IPS-15b (cell line): ENCODE measurements around the gene DIP2C.
"Not testable (repeated sequence)": the region's sequence is repeated elsewhere in the genome, so short reads cannot be mapped to it uniquely, and the experiment has no call there.

Source experiments
- H3K27me3 ChIP-seq: one replicate; pipeline ENCODE4 v1.6.1; 2013; ENCODE audit warnings: low read length; ENCODE audit not compliant: control insufficient read depth, insufficient read depth
- H3K36me3 ChIP-seq: one replicate; pipeline ENCODE4 v1.6.1; 2013; ENCODE audit warnings: low read length; ENCODE audit not compliant: control insufficient read depth, insufficient read depth
- H3K4me1 ChIP-seq: one replicate; pipeline ENCODE4 v1.6.1; 2013; ENCODE audit warnings: mild to moderate bottlenecking, low read length; ENCODE audit not compliant: control insufficient read depth, insufficient read depth
- H3K4me3 ChIP-seq: one replicate; pipeline ENCODE4 v1.5.1; 2013; ENCODE audit warnings: low read depth, low read length
- H3K9ac ChIP-seq: one replicate; pipeline ENCODE4 v1.6.1; 2013; ENCODE audit warnings: low read depth, mild to moderate bottlenecking, low read length
- H3K9me3 ChIP-seq: one replicate; pipeline ENCODE4 v1.6.1; 2013; ENCODE audit warnings: mild to moderate bottlenecking, low read length; ENCODE audit not compliant: control insufficient read depth, insufficient read depth

The DIP2C gene

GRCh38 chr10:368579-369220 lies 320.8 kb downstream of the DIP2C start:
- Histone ChIP-seq H3K27me3 (no peaks in the 10 kb centered on the region), H3K36me3 (peaks cover 10% of the 10 kb centered on the region), H3K4me3 (no peak overlapping the region), H3K4me1 (no peaks in the 10 kb centered on the region), H3K9me3 (no peaks in the 10 kb centered on the region), H3K9ac (no peak overlapping the region)

- not testable (repeated sequence) for H3K9me3 ChIP-seq, H3K36me3 ChIP-seq, H3K27me3 ChIP-seq, H3K4me3 ChIP-seq, H3K9ac ChIP-seq, H3K4me1 ChIP-seq
These were observed 321.4 kb downstream of the DIP2C start for GRCh38 chr10:368107-368506.

- Histone ChIP-seq H3K4me3 (no peak overlapping the region), H3K9me3 (no peaks in the 10 kb centered on the region), H3K27me3 (no peaks in the 10 kb centered on the region), H3K9ac (no peak overlapping the region), H3K4me1 (no peaks in the 10 kb centered on the region), H3K36me3 (peaks cover 10% of the 10 kb centered on the region)
These were observed 321.8 kb downstream of the DIP2C start for GRCh38 chr10:367636-368035.

GRCh38 chr10:366186-366585 lies 323.3 kb downstream of the DIP2C start:
- Histone ChIP-seq H3K27me3 (no peaks in the 10 kb centered on the region), H3K4me1 (no peaks in the 10 kb centered on the region), H3K9ac (no peak overlapping the region), H3K4me3 (no peak overlapping the region), H3K36me3 (peaks cover 10% of the 10 kb centered on the region), H3K9me3 (no peaks in the 10 kb centered on the region)

GRCh38 chr10:364267-364775 lies 325.1 kb downstream of the DIP2C start:
- Histone ChIP-seq H3K9ac (no peak overlapping the region), H3K27me3 (no peaks in the 10 kb centered on the region)

GRCh38 chr10:363152-363551 lies 326.3 kb downstream of the DIP2C start:
- no peaks in the 10 kb centered on the region for H3K4me1 ChIP-seq
- H3K36me3 ChIP-seq: peaks cover 4% of the 10 kb centered on the region
- no peak overlapping the region for H3K4me3 ChIP-seq
- H3K9ac ChIP-seq: no peak overlapping the region
- H3K9me3 ChIP-seq: no peaks in the 10 kb centered on the region
- no peaks in the 10 kb centered on the region for H3K27me3 ChIP-seq

More at GRCh38 chr10:364267-364775, 325.1 kb downstream of the DIP2C start:
- no peak overlapping the region for H3K4me3 ChIP-seq
- no peaks in the 10 kb centered on the region for H3K9me3 ChIP-seq
- H3K36me3 ChIP-seq: peaks cover 7% of the 10 kb centered on the region
- no peaks in the 10 kb centered on the region for H3K4me1 ChIP-seq

- Histone ChIP-seq H3K9me3 (no peaks in the 10 kb centered on the region), H3K4me3 (no peak overlapping the region), H3K36me3 (peaks cover 4% of the 10 kb centered on the region), H3K27me3 (no peaks in the 10 kb centered on the region), H3K9ac (no peak overlapping the region), H3K4me1 (no peaks in the 10 kb centered on the region)
These were observed 328.0 kb downstream of the DIP2C start for GRCh38 chr10:361203-362081.

GRCh38 chr10:360653-361052 lies 328.8 kb downstream of the DIP2C start:
- Histone ChIP-seq H3K4me3 (no peak overlapping the region), H3K27me3 (no peaks in the 10 kb centered on the region), H3K9me3 (no peaks in the 10 kb centered on the region), H3K9ac (no peak overlapping the region), H3K36me3 (peaks cover 4% of the 10 kb centered on the region), H3K4me1 (no peaks in the 10 kb centered on the region)

GRCh38 chr10:359762-360161 lies 329.7 kb downstream of the DIP2C start:
- Histone ChIP-seq H3K36me3 (peaks cover 4% of the 10 kb centered on the region), H3K9ac (no peak overlapping the region), H3K4me3 (no peak overlapping the region)

GRCh38 chr10:359093-359492 lies 330.4 kb downstream of the DIP2C start:
- no peaks in the 10 kb centered on the region for H3K4me1 ChIP-seq
- H3K4me3 ChIP-seq: no peak overlapping the region
- H3K9ac ChIP-seq: no peak overlapping the region
- H3K9me3 ChIP-seq: no peaks in the 10 kb centered on the region
- no peaks in the 10 kb centered on the region for H3K36me3 ChIP-seq
- no peaks in the 10 kb centered on the region for H3K27me3 ChIP-seq

More at GRCh38 chr10:359762-360161, 329.7 kb downstream of the DIP2C start:
- Histone ChIP-seq H3K27me3 (no peaks in the 10 kb centered on the region), H3K4me1 (no peaks in the 10 kb centered on the region), H3K9me3 (no peaks in the 10 kb centered on the region)

- H3K9me3 ChIP-seq: no peaks in the 10 kb centered on the region
- no peaks in the 10 kb centered on the region for H3K4me1 ChIP-seq
- H3K36me3 ChIP-seq: no peaks in the 10 kb centered on the region
- H3K4me3 ChIP-seq: no peak overlapping the region
- no peak overlapping the region for H3K9ac ChIP-seq
- H3K27me3 ChIP-seq: no peaks in the 10 kb centered on the region
These were observed 332.1 kb downstream of the DIP2C start for GRCh38 chr10:357201-357950.
